Activated CD4-positive, alpha-beta T cell treated with anti-CD3 and anti-CD28 coated beads, Interleukin-2, Interleukin-4, amounts not matched to agents 100 ng/mL and 50 ng/mL, durations not matched to agents 16 hours and 8 hours (primary cell): Measurements from ENCODE around the gene LMBR1L.

ENCODE experiments used
- DNase-seq: peaks from one replicate; pipeline ENCODE4 v3.0.0-alpha.2; 2020; ENCODE audit warnings: low spot score

Gene LMBR1L

GRCh38 chr12:49054096-49054495 lies 56.6 kb downstream of the LMBR1L start:
- no peak for DNase-seq

GRCh38 chr12:49052451-49053208 lies 58.0 kb downstream of the LMBR1L start:
- no peak for DNase-seq

GRCh38 chr12:49051777-49052438 lies 58.7 kb downstream of the LMBR1L start:
- DNase-seq: no peak

DNA sequence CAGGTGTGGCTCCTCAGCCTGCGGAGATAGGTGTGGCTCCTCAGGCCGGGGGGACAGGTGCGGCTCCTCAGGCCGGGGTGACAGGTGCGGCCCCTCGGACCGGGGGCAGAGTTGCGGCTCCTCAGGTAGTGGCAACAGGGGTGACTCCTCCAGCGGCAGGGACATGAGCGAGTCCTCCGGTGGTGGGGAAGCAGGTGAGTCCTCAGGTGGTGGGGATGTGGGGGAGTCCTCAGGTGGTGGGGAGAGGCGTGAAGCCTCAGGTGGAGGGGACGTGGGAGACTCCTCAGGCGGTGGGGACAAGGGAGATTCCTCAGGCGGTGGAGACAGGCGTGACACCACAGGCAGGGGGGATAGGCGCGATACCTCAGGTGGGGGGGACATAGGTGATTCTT lies 59.3 kb downstream of the LMBR1L start:
- DNase-seq: no peak

- DNase-seq: no peak
Measured at GRCh38 chr12:49050507-49051372, 59.9 kb downstream of the LMBR1L start.

GRCh38 chr12:49049566-49050224 lies 61.0 kb downstream of the LMBR1L start:
- no peak for DNase-seq

GRCh38 chr12:49048953-49049352 lies 61.7 kb downstream of the LMBR1L start:
- DNase-seq: no peak
